Esophagus muscularis mucosa (tissue), 4 donors: ENCODE data around the gene B4GALT1. TPM values are rescaled to one million over a fixed set of nuclear protein-coding genes. Genes with fewer than 3 reads are reported as not detected.

Experiments used
- DNase-seq: peaks from one replicate; pipeline ENCODE4 v3.0.0-alpha.2; 2017; ENCODE audit errors: extremely low spot score
- H3K27ac ChIP-seq, 4 donors: fragments of 200-600 bp; sonication (generic); replicated peaks in 1 of 4; 1 replicate in 3 of 4; 2 replicates in 1 of 4; pipeline ENCODE4 v1.5.1; 2016 to 2019; ENCODE audit warnings: mild to moderate bottlenecking in 1 of 4
- H3K27me3 ChIP-seq, 4 donors: fragments of 200-600 bp; sonication (generic); one replicate each; pipeline versions ENCODE4 v1.5.1 to v1.6.0; 2016 to 2019
- H3K36me3 ChIP-seq, 4 donors: fragments of 200-600 bp; sonication (generic); one replicate each; pipeline ENCODE4 v1.5.1; 2016 to 2019
- H3K4me1 ChIP-seq, 4 donors: fragments of 200-600 bp; sonication (generic); one replicate each; pipeline ENCODE4 v1.5.1; 2016 to 2019
- H3K4me3 ChIP-seq, 4 donors: fragments of 200-600 bp; sonication (generic); 1 replicate in 2 of 4; 2 replicates in 2 of 4; pipeline ENCODE4 v1.5.1; 2016 to 2019; ENCODE audit warnings: mild to moderate bottlenecking in 4 of 4, moderate library complexity in 1 of 4
- H3K9me3 ChIP-seq, 4 donors: fragments of 200-600 bp; sonication (generic); 1 replicate in 3 of 4; 2 replicates in 1 of 4; pipeline ENCODE4 v1.5.1; 2016 to 2019
- CTCF ChIP-seq, 3 experiments: fragments of 200-600 bp in 2 of 3; fragments of 450-650 bp in 1 of 3; sonication (generic) in 2 of 3; IDR thresholded peaks; one replicate each; pipeline ENCODE4 v1.5.1; 2017 to 2019; ENCODE audit warnings: antibody characterized with exemption in 3 of 3, mild to moderate bottlenecking in 2 of 3, moderate library complexity in 1 of 3
- EP300 ChIP-seq: sonication (generic); formaldehyde crosslinking; IDR thresholded peaks from one replicate; pipeline ENCODE4 v1.6.1; 2017; ENCODE audit warnings: antibody characterized with exemption
- POLR2A ChIP-seq: fragments of 450-650 bp; IDR thresholded peaks from one replicate; pipeline ENCODE4 v1.6.1; 2017; ENCODE audit warnings: antibody characterized with exemption, moderate library complexity, mild to moderate bottlenecking, low read depth
- POLR2AphosphoS5 ChIP-seq, 2 donors: sonication (generic); formaldehyde crosslinking; IDR thresholded peaks; one replicate each; pipeline ENCODE4 v1.6.1; 2017; ENCODE audit warnings: antibody characterized with exemption in 2 of 2
- WGBS: methylation state at CpG from one replicate; pipeline ENCODE4 v1.1.5; 2018; 5-methylcytosine and 5-hydroxymethylcytosine counted together
- intact Hi-C: fragments of 100-400 bp; cut with DNase I; formaldehyde crosslinking; loops from one replicate; pipeline ENCODE4 v1.15.1; 2023
- total RNA-seq, 4 donors: library from RNA; depleted of rRNA; stranded (reverse); fragments of >200 nt; gene quantifications; one replicate each; pipeline versions ENCODE4 v1.1.0 to v1.2.1, GENCODE V29; 2016

B4GALT1 gene
- total RNA-seq, 4 donors from 2014 or later: 24.5 to 39.6 (median 37.8) TPM

- DNase-seq: no peak
- TF ChIP-seq CTCF (IDR thresholded peaks at IDR 0.05) (no peak), POLR2A (no peak), POLR2AphosphoS5 (IDR thresholded peaks at IDR 0.05) (no peak), EP300 (no peak)
- Histone ChIP-seq H3K9me3 (peaks cover 0 to 2% (median under 1%) of the 10 kb centered on the region in 4 donors), H3K4me1 (peaks cover 5 to 23% (median 13%) of the 10 kb centered on the region in 4 donors), H3K36me3 (no peaks in the 10 kb centered on the region), H3K4me3 (no peak overlapping the region), H3K27ac (peak overlapping the region in 1 of 4 donors; percentile 49), H3K27me3 (no peaks in the 10 kb centered on the region)
- 69% methylated on average over 6 of the region's 6 CpGs for whole genome bisulfite sequencing
- intact Hi-C loops: loop anchor here (2.0 kb wide), 1 partner anchor 90 kb away; no protein-coding TSS in a partner anchor
Observed at GRCh38 chr9:33080534-33080933, 86.6 kb downstream of the B4GALT1 start.

- no peaks in the 10 kb centered on the region for H3K27me3 ChIP-seq
- intact Hi-C loops: no loop called here
- under 1% methylated on average over 29 of the region's 53 CpGs for WGBS
- H3K4me3 ChIP-seq: peak within 1 kb of the TSS; percentile 70 to 83 (median 72)
- no peaks in the 10 kb centered on the region for H3K9me3 ChIP-seq
- peak within 1 kb of the TSS; percentile 87 to 93 (median 90) for H3K27ac ChIP-seq
- TF ChIP-seq POLR2A (peak; percentile 48), CTCF (IDR thresholded peaks at IDR 0.05) (no peak), POLR2AphosphoS5 (IDR thresholded peaks at IDR 0.05) (peak; percentile 97 to 98)
- peaks cover 9 to 35% (median 26%) of the 10 kb centered on the region in 4 donors for H3K4me1 ChIP-seq
- H3K36me3 ChIP-seq: peaks cover 15 to 31% (median 22%) of the 10 kb centered on the region in 4 donors
- peak; percentile 99 for DNase-seq
Observed at GRCh38 chr9:33076046-33077004, 90.8 kb downstream of the B4GALT1 start, which contains the start of gene SMU1. SMU1 (minus strand) TSS chr9:33076674; CDS start chr9:33076608, 66 bp downstream.

GRCh38 chr9:33068991-33069390 lies 98.1 kb downstream of the B4GALT1 start:
- Histone ChIP-seq H3K4me1 (peaks cover 0 to 15% (median 8%) of the 10 kb centered on the region in 4 donors), H3K27me3 (no peaks in the 10 kb centered on the region), H3K36me3 (peaks cover 43 to 100% (median 91%) of the 10 kb centered on the region in 4 donors), H3K9me3 (no peaks in the 10 kb centered on the region), H3K27ac (no peak overlapping the region), H3K4me3 (no peak overlapping the region)
- 93% methylated on average over 1 of the region's 1 CpG for WGBS
- TF ChIP-seq EP300: no peak
- no peak for TF ChIP-seq POLR2AphosphoS5 (IDR thresholded peaks at IDR 0.05)
- TF ChIP-seq CTCF (IDR thresholded peaks at IDR 0.05): no peak
- no peak for TF ChIP-seq POLR2A
- intact Hi-C loops: no loop called here
- no peak for DNase-seq

GRCh38 chr9:33065157-33066076 lies 101.7 kb downstream of the B4GALT1 start:
- H3K27me3 ChIP-seq: no peaks in the 10 kb centered on the region
- H3K27ac ChIP-seq: no peak overlapping the region
- DNase-seq: no peak
- TF ChIP-seq EP300 (no peak), CTCF (IDR thresholded peaks at IDR 0.05) (no peak), POLR2AphosphoS5 (IDR thresholded peaks at IDR 0.05) (no peak), POLR2A (no peak)
- 83% methylated on average over 5 of the region's 5 CpGs for WGBS
- no peak overlapping the region for H3K4me3 ChIP-seq
- intact Hi-C loops: no loop called here
- H3K9me3 ChIP-seq: no peaks in the 10 kb centered on the region
- H3K36me3 ChIP-seq: peaks cover 59 to 100% (median 91%) of the 10 kb centered on the region in 4 donors
- H3K4me1 ChIP-seq: peaks cover 0 to under 1% (median 0%) of the 10 kb centered on the region in 4 donors
